DMS53 treated with DMSO at 0.1 percent for 48 hours (cell line): Measurements from ENCODE around the gene CHP2.

Source experiments
- DNase-seq: peaks from one replicate; lab custom pipeline; 2025; ENCODE audit not compliant: unreplicated experiment; lab: John Stamatoyannopoulos, UW

The CHP2 gene

DNA sequence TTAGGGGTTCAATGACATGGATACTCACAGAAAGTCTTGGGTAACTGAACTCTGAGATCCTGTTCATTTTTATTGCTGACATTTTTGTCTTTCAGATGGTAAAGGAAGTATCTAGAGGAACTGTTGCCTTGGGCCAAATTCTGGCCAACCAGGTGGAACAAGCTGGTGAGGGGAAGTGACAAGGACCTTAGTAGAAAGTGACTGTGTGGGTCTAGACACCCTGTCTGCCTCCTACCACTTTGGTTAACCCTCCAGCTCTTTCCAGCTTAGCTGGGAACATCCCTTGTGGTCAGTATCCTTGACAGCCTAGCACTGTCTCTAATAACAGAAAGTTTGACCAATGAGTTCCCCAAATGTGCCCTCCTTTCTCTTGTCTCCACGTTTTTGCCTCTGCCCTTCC is 52.2 kb downstream of the CHP2 start:
- no peak for DNase-seq
